Measurements from ENCODE around the gene PDE2A. TPM values are rescaled to one million over a fixed set of nuclear protein-coding genes. Genes with fewer than 3 reads are reported as not detected.
A peak's percentile ranks its signal among the peaks of the same experiment; 100 is the strongest.

The PDE2A gene
- total RNA-seq, 1 donor from 2014 or later = 74.4 TPM

DNA sequence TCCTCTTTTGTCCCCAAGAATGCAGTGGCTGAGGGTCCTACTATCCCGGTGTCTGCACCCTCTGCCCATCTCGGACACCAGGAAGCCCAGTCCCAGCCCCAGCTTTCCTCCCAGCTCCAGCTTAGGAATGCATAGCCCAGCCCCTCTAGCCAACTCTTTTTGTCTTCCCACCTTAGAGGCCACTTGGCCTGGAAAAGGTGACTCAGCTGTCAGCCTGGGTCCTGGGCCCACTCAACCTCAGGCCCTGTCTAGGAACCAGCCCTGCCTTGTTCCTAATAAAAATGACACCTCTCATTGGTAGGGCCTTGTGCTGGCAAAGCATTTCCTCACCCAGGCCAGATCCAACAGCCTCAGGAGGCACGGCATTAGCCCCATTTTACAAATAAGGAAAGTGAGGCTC lies 28.2 kb downstream of the PDE2A start:
- ATAC-seq = no peak
- no peak for DNase-seq (ENCODE audit: low spot score)
- intact Hi-C loops (cut with DNase I) = loop anchor here (10.0 kb wide), 1 partner anchor 171 kb away; no protein-coding TSS in a partner anchor

DNA sequence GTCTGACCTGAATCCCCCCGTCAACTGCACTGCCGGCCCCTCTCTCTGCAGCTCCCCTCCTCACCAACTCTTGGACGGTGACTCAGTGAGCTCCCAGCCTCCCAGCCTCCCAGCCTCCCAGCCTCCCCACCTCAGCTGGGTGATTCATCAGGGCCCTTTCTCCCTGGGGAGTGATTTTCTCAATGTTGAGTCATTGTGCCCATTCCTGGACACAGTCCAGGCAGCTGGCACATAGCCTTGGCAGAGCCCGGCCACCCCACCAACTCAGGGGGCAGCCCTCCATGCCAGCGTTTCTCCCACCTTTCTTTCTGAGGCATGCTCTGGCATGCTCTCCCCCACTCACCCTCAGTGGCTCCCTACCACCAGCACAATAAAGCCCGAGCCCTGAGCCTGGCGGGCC lies 30.7 kb downstream of the PDE2A start:
- intact Hi-C loops (cut with DNase I) = loop anchor here (10.0 kb wide), 1 partner anchor 169 kb away; no protein-coding TSS in a partner anchor
- ATAC-seq = no peak
- DNase-seq (ENCODE audit: low spot score) = peak; percentile 68

GRCh38 chr11:72642884-72643522 lies 31.2 kb downstream of the PDE2A start:
- DNase-seq (ENCODE audit: low spot score) (peak; percentile 79), ATAC-seq (peak; percentile 82)
- intact Hi-C loops (cut with DNase I) = loop anchor here (10.0 kb wide), 1 partner anchor 168 kb away; no protein-coding TSS in a partner anchor

DNA sequence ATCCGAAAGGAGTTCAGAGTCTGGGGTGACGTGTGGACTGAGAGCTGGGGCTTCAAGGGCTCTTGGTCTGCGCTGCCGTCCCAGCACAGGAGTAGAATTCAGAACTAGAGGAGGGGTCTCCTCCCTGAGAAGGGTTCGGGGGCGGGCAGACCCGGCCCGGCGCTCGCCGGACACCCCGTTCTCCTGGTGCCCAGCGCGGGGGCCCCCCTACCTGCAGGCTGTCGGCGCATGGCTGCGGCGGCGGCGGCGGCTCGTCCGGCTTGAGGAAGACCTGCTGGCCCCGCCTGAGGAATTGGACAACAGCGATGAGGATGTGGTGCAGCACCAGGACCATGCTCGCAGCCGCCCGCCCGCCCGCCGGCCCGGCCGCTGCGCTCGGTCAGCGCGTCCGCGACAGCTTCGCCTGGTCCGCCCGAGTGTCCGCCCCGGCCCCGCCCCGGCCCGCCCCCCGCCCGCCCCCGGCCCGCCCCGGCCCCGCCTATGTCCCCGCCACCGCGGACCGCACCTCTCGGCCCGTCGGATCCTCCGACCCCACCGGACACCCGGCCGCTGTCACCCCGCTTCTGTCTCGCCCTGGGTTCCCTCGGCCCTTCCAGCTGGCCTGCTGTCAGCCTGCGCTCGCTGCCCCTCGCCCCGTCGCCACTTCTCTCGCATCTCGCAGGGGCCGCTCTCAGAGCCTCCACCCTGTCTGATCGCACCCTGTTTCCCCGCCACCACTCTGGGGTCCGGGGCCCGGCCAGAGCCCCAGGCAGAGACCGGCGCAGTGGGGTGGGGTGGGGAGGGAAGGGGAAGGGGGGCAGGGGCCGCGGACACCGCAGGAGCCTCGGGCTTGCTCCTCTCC lies 32.0 kb downstream of the PDE2A start:
- DNase-seq (ENCODE audit: low spot score) = peak; percentile 73
- ATAC-seq = peak; percentile 63
- intact Hi-C loops (cut with DNase I) = loop anchor here (10.0 kb wide), 1 partner anchor 167 kb away; no protein-coding TSS in a partner anchor

DNA sequence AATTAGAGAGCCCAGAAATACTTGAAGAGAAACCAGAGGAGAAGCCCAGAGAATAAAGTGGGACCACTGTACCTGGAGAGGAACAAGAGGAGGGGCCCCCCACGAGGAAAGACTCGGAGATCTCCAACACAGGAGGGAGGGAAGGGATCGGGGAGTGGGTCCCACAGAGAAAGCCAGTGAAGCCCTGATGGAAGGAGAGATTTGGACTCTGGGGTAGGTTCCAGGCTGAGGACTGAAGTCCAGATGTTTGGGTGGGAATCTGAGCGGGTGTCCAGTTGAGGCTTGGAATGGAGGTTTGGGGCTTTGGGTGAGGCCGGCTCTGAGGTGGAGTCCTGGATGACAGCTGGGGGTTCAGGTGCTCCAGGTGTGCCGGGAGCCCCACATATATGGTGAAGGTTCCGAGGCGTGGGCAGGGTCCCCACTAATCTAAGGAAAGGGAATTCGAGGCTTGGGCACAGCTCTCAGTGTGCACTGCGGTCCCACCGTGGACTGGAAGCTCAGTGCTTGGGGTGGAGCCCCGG lies 32.6 kb downstream of the PDE2A start:
- ATAC-seq = no peak
- intact Hi-C loops (cut with DNase I) = loop anchor here (10.0 kb wide), 1 partner anchor 167 kb away; no protein-coding TSS in a partner anchor
- DNase-seq (ENCODE audit: low spot score) = no peak

DNA sequence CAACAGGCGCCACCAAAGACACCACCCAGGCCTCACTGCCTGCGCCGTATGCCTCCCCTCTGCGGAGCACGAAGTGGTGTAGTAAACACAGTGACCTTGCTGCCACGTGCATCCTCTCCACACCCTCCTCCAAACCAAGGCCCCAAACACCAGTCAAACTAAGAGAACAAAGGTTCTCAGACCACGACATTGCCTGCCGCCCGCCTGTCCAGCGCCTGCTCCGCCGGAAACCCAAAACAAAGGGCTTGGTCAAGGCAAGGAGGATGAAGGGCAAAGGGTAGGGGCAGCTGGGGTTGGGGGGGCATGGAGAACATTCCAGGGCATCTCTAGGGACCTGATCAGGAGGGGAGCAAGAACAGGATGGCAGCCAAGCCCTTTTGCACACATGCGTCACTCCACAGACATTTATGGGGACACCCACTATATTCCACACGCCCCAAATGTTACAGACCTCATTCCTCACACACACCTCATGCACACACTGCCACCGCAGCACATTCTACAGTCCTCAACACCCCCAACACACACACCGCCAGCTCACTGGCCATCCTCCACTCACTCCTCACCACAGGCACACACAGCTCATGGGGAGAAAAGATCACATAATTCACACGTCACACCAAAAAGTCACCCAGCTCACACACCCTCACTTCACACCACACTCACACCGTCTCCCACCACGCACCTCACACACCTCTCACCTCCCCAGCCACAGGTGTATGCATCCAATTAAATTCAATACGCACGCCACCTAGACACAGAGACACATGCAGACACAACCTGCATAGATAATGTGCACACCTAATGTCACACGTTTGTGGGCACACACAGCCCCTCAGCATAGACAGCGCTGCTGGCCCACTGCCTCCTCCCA lies 34.5 kb downstream of the PDE2A start:
- ATAC-seq (no peak), DNase-seq (ENCODE audit: low spot score) (no peak)
- intact Hi-C loops (cut with DNase I) = loop anchor here (10.0 kb wide), 2 partner anchors 165 to 1935 kb away; no protein-coding TSS in a partner anchor

GRCh38 chr11:72637926-72638325 lies 36.3 kb downstream of the PDE2A start:
- no peak for DNase-seq (ENCODE audit: low spot score)
- intact Hi-C loops (cut with DNase I) = loop anchor here (10.0 kb wide), 1 partner anchor 1933 kb away; no protein-coding TSS in a partner anchor
- no peak for ATAC-seq

DNA sequence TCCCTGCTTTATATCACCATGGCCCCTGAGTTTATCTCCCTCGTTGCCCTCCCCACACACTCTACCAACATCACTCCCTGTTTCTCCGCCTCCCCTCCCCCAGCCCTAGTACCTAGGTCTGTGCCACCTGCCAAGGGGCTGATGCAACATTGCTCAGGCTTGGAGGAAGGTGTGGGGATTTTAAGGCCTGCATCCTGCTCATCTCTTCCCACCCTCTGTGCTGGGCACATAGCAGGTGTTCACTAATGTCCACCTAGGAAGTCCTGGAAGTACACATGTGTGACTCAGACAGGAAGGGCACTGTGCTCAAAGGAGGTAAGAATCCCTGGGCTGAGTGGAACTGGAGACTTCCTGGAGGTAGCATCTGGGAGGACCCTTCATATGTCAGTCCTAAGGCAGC lies 37.0 kb downstream of the PDE2A start:
- intact Hi-C loops (cut with DNase I) = loop anchor here (10.0 kb wide), 1 partner anchor 1932 kb away; no protein-coding TSS in a partner anchor
- ATAC-seq (no peak), DNase-seq (ENCODE audit: low spot score) (no peak)

- intact Hi-C loops (cut with DNase I) = loop anchor here (10.0 kb wide), 1 partner anchor 1932 kb away; no protein-coding TSS in a partner anchor
- DNase-seq (ENCODE audit: low spot score) = no peak
- ATAC-seq = no peak
Observed at GRCh38 chr11:72636376-72636775, 37.8 kb downstream of the PDE2A start.

- ATAC-seq (no peak), DNase-seq (ENCODE audit: low spot score) (no peak)
- intact Hi-C loops (cut with DNase I) = loop anchor here (10.0 kb wide), 1 partner anchor 1931 kb away; no protein-coding TSS in a partner anchor
Observed at GRCh38 chr11:72635933-72636332, 38.3 kb downstream of the PDE2A start.

- no peak for ATAC-seq
- intact Hi-C loops (cut with DNase I) = loop anchor here (10.0 kb wide), 1 partner anchor 1931 kb away; no protein-coding TSS in a partner anchor
Observed at GRCh38 chr11:72635309-72635915, 38.8 kb downstream of the PDE2A start.

GRCh38 chr11:72634472-72635095 lies 39.6 kb downstream of the PDE2A start:
- no peak for ATAC-seq
- intact Hi-C loops (cut with DNase I) = loop anchor here (10.0 kb wide), 1 partner anchor 1930 kb away; no protein-coding TSS in a partner anchor
- DNase-seq (ENCODE audit: low spot score) = no peak

More at GRCh38 chr11:72635309-72635915, 38.8 kb downstream of the PDE2A start:
- no peak for DNase-seq (ENCODE audit: low spot score)

DNA sequence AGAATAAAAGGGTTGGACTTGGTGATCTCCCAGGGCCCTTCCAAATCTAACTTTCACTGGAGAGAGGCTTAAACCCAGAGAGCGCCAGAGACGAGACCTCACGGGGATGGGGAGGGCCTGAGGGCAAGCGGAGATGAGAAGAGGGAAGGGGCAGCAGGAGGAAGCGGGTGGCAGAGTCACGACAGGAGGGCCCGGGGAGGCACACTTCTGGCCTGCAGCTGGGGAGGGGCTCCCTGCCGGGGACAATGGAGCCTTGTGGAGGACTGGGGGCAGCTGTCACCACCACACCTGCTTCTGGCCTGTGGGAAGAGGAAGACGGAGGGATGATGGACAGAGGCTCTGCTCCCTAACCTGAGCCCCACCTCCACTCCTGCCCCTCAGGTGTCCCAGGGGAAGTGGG lies 40.2 kb downstream of the PDE2A start:
- DNase-seq (ENCODE audit: low spot score) (no peak), ATAC-seq (no peak)
- intact Hi-C loops (cut with DNase I) = loop anchor here (10.0 kb wide), 1 partner anchor 1929 kb away; no protein-coding TSS in a partner anchor

- no peak for ATAC-seq
- intact Hi-C loops (cut with DNase I) = loop anchor here (10.0 kb wide), 1 partner anchor 1928 kb away; no protein-coding TSS in a partner anchor
- DNase-seq (ENCODE audit: low spot score) = no peak
Observed at GRCh38 chr11:72633068-72633467, 41.2 kb downstream of the PDE2A start.

DNA sequence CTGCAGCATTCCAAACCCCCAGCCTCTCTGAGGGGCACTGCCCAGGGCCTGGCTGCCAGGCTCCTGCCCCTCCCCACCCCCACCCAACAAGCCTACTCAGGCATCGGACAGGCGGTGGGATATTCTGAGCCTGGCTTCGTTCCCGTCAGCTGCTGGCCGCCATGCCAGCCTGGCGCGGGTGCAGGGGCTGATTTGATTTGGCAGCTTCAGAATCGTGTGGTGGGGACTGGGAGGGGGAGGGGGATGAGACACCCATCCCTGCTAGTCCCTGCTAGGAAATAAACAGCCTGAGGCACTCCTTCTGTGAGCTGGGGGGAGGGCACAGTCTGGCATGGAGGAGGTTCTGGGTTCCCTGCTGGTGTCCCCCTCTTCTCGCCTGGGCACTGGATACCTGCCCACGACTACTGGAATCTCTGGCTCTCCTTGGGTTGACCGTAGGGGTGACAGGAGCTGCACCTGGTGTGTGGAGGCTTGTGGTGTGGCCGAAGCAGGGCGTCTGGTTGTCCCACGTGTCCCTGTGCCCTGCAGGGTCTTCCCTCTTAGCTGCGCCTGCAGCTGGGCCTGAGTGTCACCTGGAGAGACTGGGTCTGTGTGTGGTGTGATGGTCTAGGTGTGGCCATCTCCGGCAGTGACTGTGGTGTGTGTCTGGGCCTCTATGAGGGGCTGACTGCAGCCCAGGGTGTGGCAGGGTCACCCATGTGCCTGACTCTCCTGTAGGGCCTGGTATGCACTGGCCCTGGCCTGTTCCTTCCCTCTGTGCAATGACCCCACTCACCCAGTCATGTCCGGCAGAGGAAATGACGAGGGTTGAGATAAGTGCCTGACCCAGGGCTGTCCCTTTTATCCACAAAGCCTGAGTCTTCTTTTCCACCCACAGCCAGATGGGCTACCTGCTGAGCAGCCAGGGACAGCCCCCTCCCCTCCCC lies 42.2 kb downstream of the PDE2A start:
- DNase-seq (ENCODE audit: low spot score) (no peak), ATAC-seq (peak; percentile 14)
- intact Hi-C loops (cut with DNase I) = loop anchor here (10.0 kb wide), 1 partner anchor 1927 kb away; no protein-coding TSS in a partner anchor

All from sciatic nerve (tissue), 2 donors.